Dendritic cell treated with granulocyte-macrophage colony-stimulating factor and Interleukin-4, amounts not matched to agents 40 ng/mL and 50 ng/mL, for 4 days (primary cell): Measurements from ENCODE around the gene GPRC5D.

ENCODE experiments used
- H3K27ac Mint-ChIP-seq: one replicate; pipeline ENCODE4 v1.8.0; 2022; ENCODE audit warnings: mild to moderate bottlenecking, mixed read lengths
- H3K27me3 Mint-ChIP-seq: one replicate; pipeline ENCODE4 v1.8.0; 2022; ENCODE audit warnings: mild to moderate bottlenecking, mixed read lengths
- H3K36me3 Mint-ChIP-seq: one replicate; pipeline ENCODE4 v1.8.0; 2022; ENCODE audit warnings: low read depth, mixed read lengths
- H3K4me1 Mint-ChIP-seq: one replicate; pipeline ENCODE4 v1.8.0; 2022; ENCODE audit warnings: low read depth, mixed read lengths
- H3K4me3 Mint-ChIP-seq: one replicate; pipeline ENCODE4 v1.8.0; 2022; ENCODE audit warnings: mild to moderate bottlenecking, moderate library complexity, mixed read lengths
- H3K9me3 Mint-ChIP-seq: one replicate; pipeline ENCODE4 v1.8.0; 2022; ENCODE audit warnings: mixed read lengths
- intact Hi-C: fragments of 100-400 bp; cut with micrococcal nuclease; formaldehyde crosslinking; loops from one replicate; pipeline ENCODE4 v1.15.0; 2022

GPRC5D gene

GRCh38 chr12:12900786-12901157, 51.2 kb downstream of the GPRC5D start:
- intact Hi-C loops = no loop called here
- peaks cover 4% of the 10 kb centered on the region for H3K27me3 Mint-ChIP-seq

GRCh38 chr12:12899530-12900380, 52.2 kb downstream of the GPRC5D start:
- intact Hi-C loops = no loop called here
- no peak overlapping the region for H3K27ac Mint-ChIP-seq
- no peaks in the 10 kb centered on the region for H3K9me3 Mint-ChIP-seq
- H3K4me1 Mint-ChIP-seq = peaks cover 7% of the 10 kb centered on the region
- H3K36me3 Mint-ChIP-seq = no peaks in the 10 kb centered on the region
- H3K27me3 Mint-ChIP-seq = peaks cover 4% of the 10 kb centered on the region
- no peak overlapping the region for H3K4me3 Mint-ChIP-seq

More at GRCh38 chr12:12900786-12901157, 51.2 kb downstream of the GPRC5D start:
- Mint-ChIP-seq H3K9me3 (no peaks in the 10 kb centered on the region), H3K27ac (no peak overlapping the region), H3K4me1 (peaks cover 7% of the 10 kb centered on the region), H3K4me3 (no peak overlapping the region), H3K36me3 (no peaks in the 10 kb centered on the region)

GRCh38 chr12:12898911-12899511, 53.0 kb downstream of the GPRC5D start:
- Mint-ChIP-seq H3K9me3 (no peaks in the 10 kb centered on the region), H3K4me1 (peaks cover 5% of the 10 kb centered on the region), H3K27me3 (peaks cover 5% of the 10 kb centered on the region), H3K27ac (no peak overlapping the region), H3K4me3 (no peak overlapping the region), H3K36me3 (no peaks in the 10 kb centered on the region)
- intact Hi-C loops = no loop called here

- Mint-ChIP-seq H3K4me3 (no peak overlapping the region), H3K4me1 (no peaks in the 10 kb centered on the region), H3K36me3 (no peaks in the 10 kb centered on the region), H3K9me3 (no peaks in the 10 kb centered on the region), H3K27me3 (peaks cover 11% of the 10 kb centered on the region), H3K27ac (no peak overlapping the region)
- intact Hi-C loops = no loop called here
These were observed 53.7 kb downstream of the GPRC5D start for GRCh38 chr12:12898136-12898717.

- Mint-ChIP-seq H3K4me3 (no peak overlapping the region), H3K4me1 (no peaks in the 10 kb centered on the region), H3K36me3 (no peaks in the 10 kb centered on the region), H3K27ac (no peak overlapping the region), H3K9me3 (no peaks in the 10 kb centered on the region), H3K27me3 (peaks cover 20% of the 10 kb centered on the region)
- intact Hi-C loops = no loop called here
These were observed 54.7 kb downstream of the GPRC5D start for GRCh38 chr12:12897302-12897701.

GRCh38 chr12:12896260-12896659, 55.7 kb downstream of the GPRC5D start:
- Mint-ChIP-seq H3K27me3 (peaks cover 28% of the 10 kb centered on the region), H3K4me1 (peaks cover 6% of the 10 kb centered on the region), H3K4me3 (no peak overlapping the region), H3K27ac (no peak overlapping the region), H3K36me3 (no peaks in the 10 kb centered on the region), H3K9me3 (no peaks in the 10 kb centered on the region)
- intact Hi-C loops = no loop called here

GRCh38 chr12:12893438-12893837, 58.5 kb downstream of the GPRC5D start:
- Mint-ChIP-seq H3K9me3 (no peaks in the 10 kb centered on the region), H3K27ac (no peak overlapping the region), H3K4me1 (peaks cover 15% of the 10 kb centered on the region), H3K4me3 (no peak overlapping the region), H3K36me3 (no peaks in the 10 kb centered on the region), H3K27me3 (peaks cover 54% of the 10 kb centered on the region)
- intact Hi-C loops = no loop called here

GRCh38 chr12:12892681-12893141, 59.3 kb downstream of the GPRC5D start:
- Mint-ChIP-seq H3K9me3 (no peaks in the 10 kb centered on the region), H3K36me3 (no peaks in the 10 kb centered on the region), H3K4me3 (no peak overlapping the region), H3K27me3 (peaks cover 60% of the 10 kb centered on the region), H3K4me1 (peaks cover 15% of the 10 kb centered on the region), H3K27ac (no peak overlapping the region)
- intact Hi-C loops = no loop called here

GRCh38 chr12:12891881-12892355, 60.1 kb downstream of the GPRC5D start:
- no peak overlapping the region for H3K27ac Mint-ChIP-seq
- H3K27me3 Mint-ChIP-seq = peaks cover 61% of the 10 kb centered on the region
- H3K9me3 Mint-ChIP-seq = no peaks in the 10 kb centered on the region
- no peaks in the 10 kb centered on the region for H3K36me3 Mint-ChIP-seq
- intact Hi-C loops = no loop called here
- H3K4me1 Mint-ChIP-seq = peaks cover 15% of the 10 kb centered on the region
- H3K4me3 Mint-ChIP-seq = peak overlapping the region; percentile 6

- Mint-ChIP-seq H3K4me3 (peak within 1 kb of the TSS; percentile 66), H3K36me3 (no peaks in the 10 kb centered on the region), H3K9me3 (no peaks in the 10 kb centered on the region), H3K27me3 (peaks cover 62% of the 10 kb centered on the region), H3K27ac (peak within 1 kb of the TSS; percentile 8), H3K4me1 (peaks cover 15% of the 10 kb centered on the region)
- intact Hi-C loops = no loop called here
These were observed 60.7 kb downstream of the GPRC5D start, which contains the start of gene GPRC5A for GRCh38 chr12:12891080-12891880. GPRC5A (plus strand) TSS chr12:12891562; CDS start chr12:12908250, 16,688 bp downstream.
